ENCODE measurements around the gene SOD3. TPM values are rescaled to one million over a fixed set of nuclear protein-coding genes. Genes with fewer than 3 reads are reported as not detected.

SOD3 gene
- total and polyA plus RNA-seq, 9 of the 15 experiments (the other 6 are each of a cell fraction or from before 2014, with no cell fraction given): 0.10 to 0.31 (median 0.24) TPM; not detected in 6

GRCh38 chr4:24801136-24801855 is 5.9 kb downstream of the SOD3 start:
- no peaks in the 10 kb centered on the region for H3K79me2 ChIP-seq (ENCODE audit: control insufficient read depth, insufficient read depth, low read length)
- H3K9me1 ChIP-seq (ENCODE audit: control insufficient read depth, insufficient read depth, low read length): no peaks in the 10 kb centered on the region
- no peaks in the 10 kb centered on the region for H3K9me3 ChIP-seq (replicated peaks; ENCODE audit: control insufficient read depth, insufficient read depth, low read depth, low read length)
- no peaks in the 10 kb centered on the region for H3K36me3 ChIP-seq (ENCODE audit: control insufficient read depth, insufficient read depth, low read length)
- TF ChIP-seq ZBTB8A (IDR thresholded peaks at IDR 0.05; ENCODE audit: partially characterized antibody) (no peak), SIX5 (IDR thresholded peaks at IDR 0.05; ENCODE audit: borderline replicate concordance in 1 of 2, insufficient read depth in 1 of 2, low read depth in 1 of 2, low read length in 2 of 2) (no peak), ZKSCAN3 (CRISPR knock-in tag; IDR thresholded peaks at IDR 0.05) (no peak), TAF15 (IDR thresholded peaks at IDR 0.05; ENCODE audit: low read depth, low read length) (no peak), ELK3 (CRISPR knock-in tag; IDR thresholded peaks at IDR 0.05) (no peak), SOX6 (IDR thresholded peaks at IDR 0.05) (no peak)
- TF ChIP-seq, protein P1, sequence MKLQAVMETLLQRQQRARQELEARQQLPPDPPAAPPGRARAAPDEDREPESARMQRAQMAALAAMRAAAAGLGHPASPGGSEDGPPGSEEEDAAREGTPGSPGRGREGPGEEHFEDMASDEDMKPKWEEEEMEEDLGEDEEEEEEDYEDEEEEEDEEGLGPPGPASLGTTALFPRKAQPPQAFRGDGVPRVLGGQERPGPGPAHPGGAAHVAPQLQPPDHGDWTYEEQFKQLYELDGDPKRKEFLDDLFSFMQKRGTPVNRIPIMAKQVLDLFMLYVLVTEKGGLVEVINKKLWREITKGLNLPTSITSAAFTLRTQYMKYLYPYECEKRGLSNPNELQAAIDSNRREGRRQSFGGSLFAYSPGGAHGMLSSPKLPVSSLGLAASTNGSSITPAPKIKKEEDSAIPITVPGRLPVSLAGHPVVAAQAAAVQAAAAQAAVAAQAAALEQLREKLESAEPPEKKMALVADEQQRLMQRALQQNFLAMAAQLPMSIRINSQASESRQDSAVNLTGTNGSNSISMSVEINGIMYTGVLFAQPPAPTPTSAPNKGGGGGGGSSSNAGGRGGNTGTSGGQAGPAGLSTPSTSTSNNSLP (IDR thresholded peaks at IDR 0.05; ENCODE audit: borderline replicate concordance, low read depth, low read length): no peak
- TF ChIP-seq, protein P2, sequence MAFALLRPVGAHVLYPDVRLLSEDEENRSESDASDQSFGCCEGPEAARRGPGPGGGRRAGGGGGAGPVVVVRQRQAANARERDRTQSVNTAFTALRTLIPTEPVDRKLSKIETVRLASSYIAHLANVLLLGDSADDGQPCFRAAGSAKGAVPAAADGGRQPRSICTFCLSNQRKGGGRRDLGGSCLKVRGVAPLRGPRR (CRISPR knock-in tag; IDR thresholded peaks at IDR 0.05): no peak
- peaks cover 4 to 25% of the 10 kb centered on the region in 2 experiments; a peak in 4 of 5 replicates for H3K27me3 ChIP-seq (ENCODE audit: control insufficient read depth in 2 of 2, insufficient read depth in 2 of 2, low read length in 2 of 2)
- 0% methylated on average over 9 of the region's 10 CpGs for WGBS (ENCODE audit: insufficient coverage, low coverage, missing lambda C conversion rate)
- DNase-seq (ENCODE audit: extremely low read depth in 1 of 4, low spot score in 3 of 4): no peak
- no TSS peak for BruUV-seq (replicated peaks)
- H2AFZ ChIP-seq (ENCODE audit: low read depth, low read length): no peak overlapping the region
- no peak overlapping the region for H3K4me2 ChIP-seq (ENCODE audit: insufficient read depth, low read length)
- in situ Hi-C loops (cut with MboI): no loop called here
- ChIA-PET CTCF (ENCODE audit: low intra/inter-chr PET ratio) (no interaction called here), POLR2A (interaction anchor here (0.6 kb wide), 1 partner anchor 19 kb away, joined by 3 read pairs; no protein-coding TSS in a partner anchor)
- no peaks in the 10 kb centered on the region; the same call in 1 of the 2 replicates for H4K20me1 ChIP-seq (replicated peaks; ENCODE audit: control insufficient read depth, insufficient read depth, low read length)
- ATAC-seq: no peak
- H3K9ac ChIP-seq (ENCODE audit: insufficient read depth in 1 of 2, low read depth in 2 of 2, low read length in 2 of 2): no peak overlapping the region
- no peak for FAIRE-seq
- intact Hi-C loops (cut with micrococcal nuclease): no loop called here
- no peak overlapping the region for H3K27ac ChIP-seq (ENCODE audit: extremely low read depth, low read depth, low read length)
- H3K4me3 ChIP-seq: no peak overlapping the region
- peaks cover 9 to 15% of the 10 kb centered on the region in 2 experiments; a peak in 3 of 5 replicates for H3K4me1 ChIP-seq (replicated peaks in 1 of 2; ENCODE audit: control insufficient read depth in 2 of 2, insufficient read depth in 2 of 2, low read length in 2 of 2)

Data from K562 (cell line).